Neural cell (in vitro differentiated cells): ENCODE data around the gene JPH2. TPM values are rescaled to one million over a fixed set of nuclear protein-coding genes. Genes with fewer than 3 reads are reported as not detected.

Experiments
- H2AFZ ChIP-seq: fragments of 200-600, 300-800 bp; sonication (generic), shearing (Covaris generic); 2 replicates; pipeline ENCODE4 v1.6.0; 2014; ENCODE audit warnings: low read depth, mild to moderate bottlenecking, antibody characterized with exemption, low read length, moderate library complexity
- H3F3A ChIP-seq: fragments of 200-600 bp; shearing (Covaris generic); 2 replicates; pipeline ENCODE4 v1.6.1; 2016; ENCODE audit warnings: mild to moderate bottlenecking, moderate library complexity, mixed read lengths, antibody characterized with exemption, low read length; ENCODE audit not compliant: insufficient read depth, poor library complexity, severe bottlenecking
- H3K27ac ChIP-seq: fragments of 200-600, 300-800 bp; sonication (generic), shearing (Covaris generic); 2 replicates; pipeline ENCODE4 v1.5.1; 2014; ENCODE audit warnings: mild to moderate bottlenecking, low read length, moderate library complexity
- H3K27me3 ChIP-seq: fragments of 300-800, 200-600 bp; sonication (generic), shearing (Covaris generic); 2 replicates; pipeline ENCODE4 v1.6.0; 2014; ENCODE audit warnings: mild to moderate bottlenecking, low read depth, low read length, moderate library complexity; ENCODE audit not compliant: insufficient read depth
- H3K36me3 ChIP-seq: fragments of 300-800, 200-600 bp; sonication (generic), shearing (Covaris generic); 2 replicates; pipeline ENCODE4 v1.5.1; 2014; ENCODE audit warnings: mild to moderate bottlenecking, antibody characterized with exemption, low read length, moderate library complexity; ENCODE audit not compliant: insufficient read depth
- H3K4me2 ChIP-seq: fragments of 300-800, 200-600 bp; sonication (generic), shearing (Covaris generic); 2 replicates; pipeline ENCODE4 v1.6.0; 2014; ENCODE audit warnings: mild to moderate bottlenecking, low read length
- H3K4me3 ChIP-seq: fragments of 300-800, 200-600 bp; sonication (generic), shearing (Covaris generic); 2 replicates; pipeline ENCODE4 v1.5.1; 2014; ENCODE audit warnings: mild to moderate bottlenecking, low read length, moderate library complexity
- H3K79me2 ChIP-seq: fragments of 200-600 bp; shearing (Covaris generic); replicated peaks from 2 replicates; pipeline ENCODE4 v1.6.0; 2014; ENCODE audit warnings: mild to moderate bottlenecking, low read length, moderate library complexity; ENCODE audit not compliant: insufficient read depth
- H3K9ac ChIP-seq: fragments of 300-800, 200-600 bp; sonication (generic), shearing (Covaris generic); 2 replicates; pipeline ENCODE4 v1.6.1; 2016; ENCODE audit warnings: mild to moderate bottlenecking, low read length, mixed read lengths
- H3K9me2 ChIP-seq: fragments of 200-600 bp; shearing (Covaris generic); 2 replicates; pipeline ENCODE4 v1.6.1; 2016; ENCODE audit warnings: mild to moderate bottlenecking, low read length, mixed read lengths; ENCODE audit not compliant: insufficient read depth
- H3K9me3 ChIP-seq: fragments of 200-600, 300-800 bp; sonication (generic), shearing (Covaris generic); 2 replicates; pipeline ENCODE4 v1.6.1; 2016; ENCODE audit warnings: mild to moderate bottlenecking, mixed run types, low read length, moderate library complexity, mixed read lengths
- H4K20me1 ChIP-seq: fragments of 200-600 bp; shearing (Covaris generic); 2 replicates; pipeline ENCODE4 v1.6.1; 2016; ENCODE audit warnings: mild to moderate bottlenecking, mixed run types; ENCODE audit not compliant: insufficient read depth
- EP300 ChIP-seq: fragments of 450-650 bp; conservative IDR thresholded peaks from 2 replicates; pipeline ENCODE4 v1.6.1; 2014; ENCODE audit warnings: antibody characterized with exemption, mild to moderate bottlenecking, moderate library complexity; ENCODE audit not compliant: poor library complexity, severe bottlenecking
- EZH2 ChIP-seq: fragments of 200-600, 300-800 bp; shearing (Covaris generic), sonication (generic); IDR thresholded peaks from 2 replicates; pipeline ENCODE4 v1.6.1; 2014; ENCODE audit warnings: antibody characterized with exemption, low read length, borderline replicate concordance, mild to moderate bottlenecking; ENCODE audit not compliant: insufficient read depth, poor library complexity, severe bottlenecking
- MXI1 ChIP-seq: fragments of 450-650 bp; conservative IDR thresholded peaks from 2 replicates; pipeline ENCODE4 v1.6.1; 2014; ENCODE audit warnings: antibody characterized with exemption, mild to moderate bottlenecking; ENCODE audit not compliant: poor library complexity, severe bottlenecking
- POLR2AphosphoS5 ChIP-seq: IDR thresholded peaks from 2 replicates; pipeline ENCODE4 v1.6.1; 2012
- RAD21 ChIP-seq: fragments of 450-650 bp; conservative IDR thresholded peaks from 2 replicates; pipeline ENCODE4 v1.6.1; 2014; ENCODE audit warnings: antibody characterized with exemption, mild to moderate bottlenecking, moderate library complexity
- SMC3 ChIP-seq: fragments of 450-650 bp; conservative IDR thresholded peaks from 2 replicates; pipeline ENCODE4 v1.6.1; 2014; ENCODE audit warnings: antibody characterized with exemption, mild to moderate bottlenecking, moderate library complexity; ENCODE audit not compliant: poor library complexity
- TAF1 ChIP-seq: IDR thresholded peaks from 2 replicates; pipeline ENCODE4 v1.6.1; 2012; ENCODE audit warnings: low read depth
- polyA plus RNA-seq: library from polyadenylated mRNA; depleted of rRNA; stranded (reverse); fragments of >200 nt; gene quantifications from 2 replicates; pipeline ENCODE4 v1.2.3, GENCODE V29; 2014
- TF ChIP-seq, protein P1 (sequence below): IDR thresholded peaks from 2 replicates; pipeline ENCODE4 v1.6.1; 2012; ENCODE audit warnings: borderline replicate concordance
- TF ChIP-seq, protein P2 (sequence below): fragments of 450-650 bp; IDR thresholded peaks from 2 replicates; pipeline ENCODE4 v1.5.1; 2014; ENCODE audit warnings: antibody characterized with exemption, mild to moderate bottlenecking, moderate library complexity; ENCODE audit not compliant: poor library complexity, severe bottlenecking

Gene JPH2
- polyA plus RNA-seq, 1 donor from 2014 or later, result not detected

DNA sequence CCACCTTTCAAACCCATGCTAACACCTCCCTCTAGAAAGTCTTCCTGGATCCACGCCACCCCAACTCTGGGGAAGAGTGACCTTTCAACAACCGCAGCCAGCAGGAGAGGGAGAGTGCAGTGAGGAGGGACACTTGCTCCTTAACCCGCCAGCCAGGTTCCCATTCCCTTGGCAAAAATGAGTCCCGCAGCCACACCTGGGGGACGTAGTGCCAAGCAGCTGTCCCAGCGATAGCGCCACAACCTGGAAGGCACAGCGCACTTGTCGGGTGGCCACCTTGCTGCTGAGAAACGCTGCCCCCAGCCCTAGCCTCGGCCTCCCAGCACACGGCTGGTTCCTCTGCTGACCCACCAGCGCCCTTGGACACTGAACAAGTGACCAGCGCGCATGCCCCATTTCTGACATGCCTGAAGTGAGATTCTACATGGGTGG is 119.3 kb downstream of the JPH2 start (continued):
- TF ChIP-seq MXI1, result no peak
- TF ChIP-seq EZH2, result no peak
- TF ChIP-seq POLR2AphosphoS5, result no peak

DNA sequence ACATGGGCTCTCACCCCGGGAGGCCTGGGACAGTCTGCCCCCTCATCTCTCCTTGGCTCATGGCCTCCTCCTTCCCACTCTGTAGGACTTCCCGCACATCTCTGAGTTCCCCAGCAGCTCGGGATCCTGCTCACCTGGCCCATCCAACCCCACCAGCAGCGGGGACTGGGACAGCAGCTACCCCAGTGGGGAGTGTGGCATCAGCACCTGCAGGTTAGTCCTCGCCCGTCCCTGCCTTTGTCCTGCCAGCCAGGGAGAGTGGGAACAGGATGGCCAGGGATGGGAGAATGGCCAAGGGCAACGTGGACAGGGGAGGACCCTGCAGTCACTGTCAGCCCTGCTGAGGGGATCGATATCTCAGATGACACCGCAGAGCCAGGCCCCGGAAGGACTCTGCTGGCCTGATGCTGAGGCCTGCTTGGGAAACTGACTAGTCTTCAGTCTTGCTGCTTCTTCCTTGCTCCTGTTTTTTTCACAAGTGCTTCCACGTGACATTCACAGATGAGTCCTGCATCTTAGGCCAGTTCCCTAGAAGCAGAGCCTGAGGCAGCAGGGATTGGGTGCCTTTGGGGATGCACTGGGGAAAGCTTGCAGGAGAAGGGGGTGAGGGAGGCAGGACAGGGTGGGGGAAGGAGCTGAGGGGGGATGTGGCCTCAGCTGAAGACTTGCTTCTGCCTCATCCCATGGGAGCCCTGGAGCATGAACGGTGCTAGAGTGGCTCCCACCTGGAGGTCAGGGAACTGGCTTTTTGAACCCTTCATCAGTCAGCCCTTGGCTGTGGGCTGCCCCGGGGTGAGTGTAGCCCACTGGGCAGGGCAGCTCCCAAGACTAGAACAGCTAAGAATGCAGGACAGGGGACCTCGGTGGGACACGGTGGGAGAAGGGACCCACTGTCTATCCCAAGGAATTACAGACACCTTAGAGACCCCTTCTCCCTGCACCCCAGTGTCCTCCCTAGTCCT is 120.1 kb downstream of the JPH2 start:
- no peaks in the 10 kb centered on the region for H3K9me2 ChIP-seq
- TF ChIP-seq, protein P1, sequence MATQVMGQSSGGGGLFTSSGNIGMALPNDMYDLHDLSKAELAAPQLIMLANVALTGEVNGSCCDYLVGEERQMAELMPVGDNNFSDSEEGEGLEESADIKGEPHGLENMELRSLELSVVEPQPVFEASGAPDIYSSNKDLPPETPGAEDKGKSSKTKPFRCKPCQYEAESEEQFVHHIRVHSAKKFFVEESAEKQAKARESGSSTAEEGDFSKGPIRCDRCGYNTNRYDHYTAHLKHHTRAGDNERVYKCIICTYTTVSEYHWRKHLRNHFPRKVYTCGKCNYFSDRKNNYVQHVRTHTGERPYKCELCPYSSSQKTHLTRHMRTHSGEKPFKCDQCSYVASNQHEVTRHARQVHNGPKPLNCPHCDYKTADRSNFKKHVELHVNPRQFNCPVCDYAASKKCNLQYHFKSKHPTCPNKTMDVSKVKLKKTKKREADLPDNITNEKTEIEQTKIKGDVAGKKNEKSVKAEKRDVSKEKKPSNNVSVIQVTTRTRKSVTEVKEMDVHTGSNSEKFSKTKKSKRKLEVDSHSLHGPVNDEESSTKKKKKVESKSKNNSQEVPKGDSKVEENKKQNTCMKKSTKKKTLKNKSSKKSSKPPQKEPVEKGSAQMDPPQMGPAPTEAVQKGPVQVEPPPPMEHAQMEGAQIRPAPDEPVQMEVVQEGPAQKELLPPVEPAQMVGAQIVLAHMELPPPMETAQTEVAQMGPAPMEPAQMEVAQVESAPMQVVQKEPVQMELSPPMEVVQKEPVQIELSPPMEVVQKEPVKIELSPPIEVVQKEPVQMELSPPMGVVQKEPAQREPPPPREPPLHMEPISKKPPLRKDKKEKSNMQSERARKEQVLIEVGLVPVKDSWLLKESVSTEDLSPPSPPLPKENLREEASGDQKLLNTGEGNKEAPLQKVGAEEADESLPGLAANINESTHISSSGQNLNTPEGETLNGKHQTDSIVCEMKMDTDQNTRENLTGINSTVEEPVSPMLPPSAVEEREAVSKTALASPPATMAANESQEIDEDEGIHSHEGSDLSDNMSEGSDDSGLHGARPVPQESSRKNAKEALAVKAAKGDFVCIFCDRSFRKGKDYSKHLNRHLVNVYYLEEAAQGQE, result no peak
- no peak for TF ChIP-seq TAF1
- TF ChIP-seq, protein P2, sequence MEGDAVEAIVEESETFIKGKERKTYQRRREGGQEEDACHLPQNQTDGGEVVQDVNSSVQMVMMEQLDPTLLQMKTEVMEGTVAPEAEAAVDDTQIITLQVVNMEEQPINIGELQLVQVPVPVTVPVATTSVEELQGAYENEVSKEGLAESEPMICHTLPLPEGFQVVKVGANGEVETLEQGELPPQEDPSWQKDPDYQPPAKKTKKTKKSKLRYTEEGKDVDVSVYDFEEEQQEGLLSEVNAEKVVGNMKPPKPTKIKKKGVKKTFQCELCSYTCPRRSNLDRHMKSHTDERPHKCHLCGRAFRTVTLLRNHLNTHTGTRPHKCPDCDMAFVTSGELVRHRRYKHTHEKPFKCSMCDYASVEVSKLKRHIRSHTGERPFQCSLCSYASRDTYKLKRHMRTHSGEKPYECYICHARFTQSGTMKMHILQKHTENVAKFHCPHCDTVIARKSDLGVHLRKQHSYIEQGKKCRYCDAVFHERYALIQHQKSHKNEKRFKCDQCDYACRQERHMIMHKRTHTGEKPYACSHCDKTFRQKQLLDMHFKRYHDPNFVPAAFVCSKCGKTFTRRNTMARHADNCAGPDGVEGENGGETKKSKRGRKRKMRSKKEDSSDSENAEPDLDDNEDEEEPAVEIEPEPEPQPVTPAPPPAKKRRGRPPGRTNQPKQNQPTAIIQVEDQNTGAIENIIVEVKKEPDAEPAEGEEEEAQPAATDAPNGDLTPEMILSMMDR, result no peak
- no peak for TF ChIP-seq SMC3
- no peak for TF ChIP-seq EP300
- TF ChIP-seq MXI1, result no peak
- TF ChIP-seq RAD21, result no peak
- TF ChIP-seq POLR2AphosphoS5, result no peak
- H3K27me3 ChIP-seq, result no peaks in the 10 kb centered on the region
- no peak overlapping the region for H3K4me2 ChIP-seq
- H3K4me3 ChIP-seq, result no peak overlapping the region
- no peaks in the 10 kb centered on the region for H3K9me3 ChIP-seq
- H3F3A ChIP-seq, result no peaks in the 10 kb centered on the region
- no peaks in the 10 kb centered on the region for H4K20me1 ChIP-seq
- no peak overlapping the region for H3K9ac ChIP-seq
- H3K79me2 ChIP-seq, result no peaks in the 10 kb centered on the region
- no peak overlapping the region for H3K27ac ChIP-seq
- H2AFZ ChIP-seq, result no peak overlapping the region
- H3K36me3 ChIP-seq, result no peaks in the 10 kb centered on the region
